Mammary epithelial cell (primary cell): ENCODE data around the gene GABRA4.

Experiments used
- CTCF ChIP-seq, 2 donors: IDR thresholded peaks in 1 of 2; conservative IDR thresholded peaks in 1 of 2; 2 replicates each; pipeline ENCODE4 v1.5.1; 2011 to 2012; ENCODE audit warnings: inconsistent platforms in 2 of 2, low read length in 2 of 2, mild to moderate bottlenecking in 2 of 2, control low read depth in 1 of 2, low read depth in 1 of 2; ENCODE audit not compliant: insufficient read depth in 1 of 2; ENCODE audit errors: extremely low read depth in 1 of 2
- EZH2 ChIP-seq: IDR thresholded peaks from 2 replicates; pipeline ENCODE4 v1.6.1; 2012; ENCODE audit warnings: low read length, inconsistent platforms, borderline replicate concordance

DNA sequence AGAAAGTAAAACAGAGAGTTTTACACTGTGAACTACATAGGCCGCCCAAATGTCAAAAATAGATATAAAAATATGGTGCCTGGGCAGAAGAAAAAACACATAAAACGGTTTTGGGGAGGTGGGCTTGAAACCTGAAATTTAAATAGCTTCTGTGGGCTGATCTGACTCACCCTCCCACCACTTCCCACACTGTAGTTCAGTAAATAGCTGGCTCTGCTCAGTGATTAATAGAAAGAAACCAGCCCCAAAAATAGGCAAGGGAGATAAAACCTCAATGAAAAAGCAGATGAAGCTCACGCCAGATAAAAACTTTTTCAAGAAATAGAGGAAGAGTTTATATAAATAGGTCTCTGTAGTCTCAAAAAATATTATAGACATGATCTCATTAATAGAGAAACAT is 71.2 kb downstream of the GABRA4 start:
- TF ChIP-seq EZH2: no peak
- TF ChIP-seq CTCF (conservative IDR thresholded peaks at IDR 0.05 in 1 of 2, IDR thresholded peaks at IDR 0.05 in 1 of 2; ENCODE audit: extremely low read depth in 1 of 2, insufficient read depth in 1 of 2, low read depth in 1 of 2, low read length in 2 of 2): no peak
